ENCODE results near the gene TMEM179.

TMEM179 gene

DNA sequence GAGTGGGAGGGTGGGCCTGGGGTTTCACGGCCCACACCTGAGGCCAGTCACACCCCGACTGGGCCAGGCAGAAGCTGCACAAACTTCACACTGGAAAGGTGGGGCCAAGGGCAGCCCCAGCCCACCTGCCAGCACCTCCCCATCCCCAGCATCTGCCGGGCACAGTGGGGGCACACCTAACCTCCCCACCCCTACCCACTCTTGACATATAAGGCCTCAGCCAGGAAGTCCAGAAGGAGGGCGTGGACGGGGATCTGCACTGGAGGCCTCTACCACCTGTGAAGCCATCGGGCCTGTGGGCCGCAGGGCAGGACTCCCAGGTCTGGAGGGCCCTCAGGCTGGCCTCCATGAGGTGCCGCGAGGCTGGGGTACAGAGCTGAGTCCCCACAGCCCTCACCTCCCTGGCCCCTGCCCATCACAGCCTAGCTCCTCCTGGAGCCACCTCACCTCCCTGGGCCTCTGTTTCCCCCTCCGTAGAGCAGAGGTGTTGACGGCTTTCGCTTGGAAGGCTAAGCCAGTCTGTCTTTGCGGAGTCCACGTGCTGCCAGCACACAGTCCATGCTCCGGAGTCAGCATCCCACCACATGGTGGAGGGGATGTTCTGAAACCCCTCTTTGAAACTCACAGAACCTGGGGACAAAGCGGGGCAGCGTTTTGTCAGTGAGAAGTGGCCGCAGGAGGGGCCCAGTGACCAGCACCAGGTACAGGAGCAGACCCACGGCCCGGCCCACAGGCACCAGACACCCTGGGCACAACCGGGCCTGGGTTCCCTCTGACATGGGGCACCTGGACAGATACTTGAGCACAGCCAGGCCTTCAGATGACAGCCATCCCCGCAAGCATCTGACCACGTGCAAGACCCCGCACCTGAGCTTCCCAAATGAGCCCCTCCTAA is 46.7 kb upstream of the TMEM179 start:
- Histone ChIP-seq H3K9me3 (ENCODE audit: severe bottlenecking) (peaks cover 2% of the 10 kb centered on the region), H3K4me3 (ENCODE audit: severe bottlenecking) (no peak overlapping the region), H3K27ac (ENCODE audit: poor library complexity, severe bottlenecking) (no peak overlapping the region), H3K36me3 (ENCODE audit: low read depth) (no peaks in the 10 kb centered on the region), H3K27me3 (ENCODE audit: insufficient read depth, poor library complexity, severe bottlenecking) (peaks cover 5% of the 10 kb centered on the region), H3K4me1 (ENCODE audit: insufficient read depth, poor library complexity, severe bottlenecking) (peaks cover 2% of the 10 kb centered on the region)
- DNase-seq (ENCODE audit: low spot score) (no peak), ATAC-seq (ENCODE audit: low read depth) (no peak; the same call in 2 of the 3 replicates)
- TF ChIP-seq, protein P1, sequence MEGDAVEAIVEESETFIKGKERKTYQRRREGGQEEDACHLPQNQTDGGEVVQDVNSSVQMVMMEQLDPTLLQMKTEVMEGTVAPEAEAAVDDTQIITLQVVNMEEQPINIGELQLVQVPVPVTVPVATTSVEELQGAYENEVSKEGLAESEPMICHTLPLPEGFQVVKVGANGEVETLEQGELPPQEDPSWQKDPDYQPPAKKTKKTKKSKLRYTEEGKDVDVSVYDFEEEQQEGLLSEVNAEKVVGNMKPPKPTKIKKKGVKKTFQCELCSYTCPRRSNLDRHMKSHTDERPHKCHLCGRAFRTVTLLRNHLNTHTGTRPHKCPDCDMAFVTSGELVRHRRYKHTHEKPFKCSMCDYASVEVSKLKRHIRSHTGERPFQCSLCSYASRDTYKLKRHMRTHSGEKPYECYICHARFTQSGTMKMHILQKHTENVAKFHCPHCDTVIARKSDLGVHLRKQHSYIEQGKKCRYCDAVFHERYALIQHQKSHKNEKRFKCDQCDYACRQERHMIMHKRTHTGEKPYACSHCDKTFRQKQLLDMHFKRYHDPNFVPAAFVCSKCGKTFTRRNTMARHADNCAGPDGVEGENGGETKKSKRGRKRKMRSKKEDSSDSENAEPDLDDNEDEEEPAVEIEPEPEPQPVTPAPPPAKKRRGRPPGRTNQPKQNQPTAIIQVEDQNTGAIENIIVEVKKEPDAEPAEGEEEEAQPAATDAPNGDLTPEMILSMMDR (IDR thresholded peaks at IDR 0.05; ENCODE audit: poor library complexity, severe bottlenecking), result no peak

DNA sequence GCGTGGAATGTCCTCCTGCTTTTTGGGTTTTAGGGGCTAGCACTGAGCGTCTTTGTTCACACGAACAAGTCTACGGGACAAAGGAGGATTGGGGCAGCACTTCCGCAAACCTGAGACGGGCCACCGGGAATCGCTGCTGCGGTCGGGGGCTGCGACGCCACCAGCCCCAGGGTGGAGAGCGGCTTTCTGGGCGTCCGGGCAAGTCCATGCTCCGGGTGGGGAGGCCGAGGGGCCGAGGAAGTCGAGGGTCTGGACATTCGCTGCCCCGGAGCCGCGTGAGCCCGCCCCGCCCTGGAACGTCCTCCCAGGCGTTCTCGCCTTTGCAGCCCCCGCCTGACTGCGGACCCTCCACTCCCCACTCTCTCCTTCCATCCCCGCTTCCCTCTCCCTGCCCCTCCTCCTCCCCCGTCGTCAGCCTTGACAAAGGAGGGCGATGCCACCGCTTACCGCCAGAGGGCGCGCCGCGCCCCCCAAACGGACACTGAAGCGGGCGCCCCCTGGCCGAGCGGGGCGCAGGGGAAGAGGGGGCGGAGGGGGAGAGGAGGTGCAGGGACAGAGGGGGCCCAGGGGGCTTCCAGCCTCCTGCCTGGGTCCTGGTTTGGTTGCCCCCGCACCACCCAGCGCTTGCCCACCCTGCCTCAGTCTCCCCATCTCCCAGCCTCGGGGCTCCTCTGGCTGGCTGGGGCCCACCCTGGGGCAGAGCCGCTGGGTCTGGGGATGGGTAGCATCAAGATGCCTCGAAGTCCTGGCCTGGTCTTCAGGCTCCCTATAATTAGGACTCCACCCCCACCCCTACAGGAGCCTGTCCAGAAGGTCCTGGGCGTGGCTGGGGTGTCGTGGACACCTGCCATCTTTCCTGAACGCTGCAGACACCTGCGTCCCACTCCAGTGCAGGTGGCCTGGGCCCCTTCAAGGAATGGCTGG is 45.7 kb upstream of the TMEM179 start:
- TF ChIP-seq, protein P1 (IDR thresholded peaks at IDR 0.05; ENCODE audit: poor library complexity, severe bottlenecking), result peak; percentile 99
- peak overlapping the region; percentile 24 for H3K4me3 ChIP-seq (ENCODE audit: severe bottlenecking)
- peaks cover 2% of the 10 kb centered on the region for H3K4me1 ChIP-seq (ENCODE audit: insufficient read depth, poor library complexity, severe bottlenecking)
- H3K27me3 ChIP-seq (ENCODE audit: insufficient read depth, poor library complexity, severe bottlenecking), result peaks cover 5% of the 10 kb centered on the region
- H3K9me3 ChIP-seq (ENCODE audit: severe bottlenecking), result peaks cover 2% of the 10 kb centered on the region
- DNase-seq (ENCODE audit: low spot score), result no peak
- no peaks in the 10 kb centered on the region for H3K36me3 ChIP-seq (ENCODE audit: low read depth)
- peak; percentile 74 for ATAC-seq (ENCODE audit: low read depth)
- H3K27ac ChIP-seq (ENCODE audit: poor library complexity, severe bottlenecking), result no peak overlapping the region

DNA sequence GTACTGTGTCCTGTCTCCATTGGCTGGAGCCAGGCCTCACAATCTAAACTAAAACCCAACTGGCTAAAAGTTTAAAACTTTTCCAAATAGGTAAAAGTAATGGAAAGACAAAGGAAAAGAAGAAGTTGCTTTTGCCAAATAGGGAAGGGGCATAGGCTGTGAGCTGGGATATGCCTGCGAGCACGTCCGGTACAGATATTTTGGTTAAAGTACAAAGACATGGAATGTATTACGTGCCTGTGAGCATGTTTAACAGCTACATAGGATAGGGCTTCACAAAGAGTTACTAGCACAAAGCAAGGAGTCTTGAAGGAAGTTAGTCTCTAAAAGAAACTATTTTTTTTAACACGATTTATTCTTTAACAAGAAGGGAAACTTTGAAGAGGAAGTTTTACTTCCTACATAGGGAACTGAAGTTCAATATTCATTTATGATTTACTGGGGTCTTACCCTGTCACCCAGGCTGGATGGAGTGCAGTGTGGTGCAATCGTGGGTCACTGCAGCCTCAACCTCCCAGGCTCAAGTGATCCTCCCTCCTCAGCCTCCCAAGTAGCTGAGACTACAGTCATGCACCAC is 43.0 kb upstream of the TMEM179 start:
- DNase-seq (ENCODE audit: low spot score) (no peak), ATAC-seq (ENCODE audit: low read depth) (no peak)
- Histone ChIP-seq H3K27me3 (ENCODE audit: insufficient read depth, poor library complexity, severe bottlenecking) (peaks cover 5% of the 10 kb centered on the region), H3K4me3 (ENCODE audit: severe bottlenecking) (no peak overlapping the region), H3K27ac (ENCODE audit: poor library complexity, severe bottlenecking) (no peak overlapping the region), H3K9me3 (ENCODE audit: severe bottlenecking) (no peaks in the 10 kb centered on the region), H3K36me3 (ENCODE audit: low read depth) (no peaks in the 10 kb centered on the region), H3K4me1 (ENCODE audit: insufficient read depth, poor library complexity, severe bottlenecking) (peaks cover 2% of the 10 kb centered on the region)
- TF ChIP-seq, protein P1 (IDR thresholded peaks at IDR 0.05; ENCODE audit: poor library complexity, severe bottlenecking), result no peak

GRCh38 chr14:104644656-104645378 is 40.2 kb upstream of the TMEM179 start:
- Histone ChIP-seq H3K4me1 (ENCODE audit: insufficient read depth, poor library complexity, severe bottlenecking) (peaks cover 2% of the 10 kb centered on the region), H3K27ac (ENCODE audit: poor library complexity, severe bottlenecking) (no peak overlapping the region), H3K9me3 (ENCODE audit: severe bottlenecking) (no peaks in the 10 kb centered on the region), H3K27me3 (ENCODE audit: insufficient read depth, poor library complexity, severe bottlenecking) (peaks cover 3% of the 10 kb centered on the region), H3K4me3 (ENCODE audit: severe bottlenecking) (no peak overlapping the region), H3K36me3 (ENCODE audit: low read depth) (no peaks in the 10 kb centered on the region)
- TF ChIP-seq, protein P1 (IDR thresholded peaks at IDR 0.05; ENCODE audit: poor library complexity, severe bottlenecking), result no peak
- ATAC-seq (ENCODE audit: low read depth) (no peak), DNase-seq (ENCODE audit: low spot score) (no peak)
